HG03558 (cell line): ENCODE data around the gene ACSL6.

Experiments used
- ATAC-seq: cut with Tn5 transposase; IDR thresholded peaks from one replicate; pipeline ENCODE4 v1.9.1; 2021; ENCODE audit warnings: moderate number of reproducible peaks; ENCODE audit not compliant: unreplicated experiment; ENCODE audit errors: extremely low read depth

The ACSL6 gene

GRCh38 chr5:132049093-132049492 lies 37.6 kb upstream of the ACSL6 start:
- ATAC-seq, result no peak

GRCh38 chr5:132046880-132047299 lies 35.4 kb upstream of the ACSL6 start:
- ATAC-seq, result no peak

- ATAC-seq, result no peak
These were observed 32.7 kb upstream of the ACSL6 start for GRCh38 chr5:132044207-132044606.

GRCh38 chr5:132037353-132037752 lies 25.9 kb upstream of the ACSL6 start:
- no peak for ATAC-seq

- ATAC-seq, result no peak
These were observed 21.7 kb upstream of the ACSL6 start for GRCh38 chr5:132033122-132033521.

GRCh38 chr5:132032196-132032595 lies 20.7 kb upstream of the ACSL6 start:
- no peak for ATAC-seq

GRCh38 chr5:132030610-132031009 lies 19.2 kb upstream of the ACSL6 start:
- no peak for ATAC-seq

- ATAC-seq, result no peak
These were observed 18.3 kb upstream of the ACSL6 start for GRCh38 chr5:132029609-132030330.

GRCh38 chr5:132027027-132027426 lies 15.6 kb upstream of the ACSL6 start:
- ATAC-seq, result no peak

GRCh38 chr5:132026516-132027008 lies 15.1 kb upstream of the ACSL6 start:
- ATAC-seq, result no peak

- no peak for ATAC-seq
These were observed 14.0 kb upstream of the ACSL6 start for GRCh38 chr5:132025403-132025971.

- ATAC-seq, result no peak
These were observed 13.4 kb upstream of the ACSL6 start for GRCh38 chr5:132024789-132025402.

- ATAC-seq, result no peak
These were observed 12.6 kb upstream of the ACSL6 start for GRCh38 chr5:132024117-132024435.

GRCh38 chr5:132023258-132024116 lies 12.0 kb upstream of the ACSL6 start:
- no peak for ATAC-seq

- ATAC-seq, result no peak
These were observed 11.3 kb upstream of the ACSL6 start for GRCh38 chr5:132022737-132023136.

- ATAC-seq, result no peak
These were observed 10.2 kb upstream of the ACSL6 start for GRCh38 chr5:132021654-132022053.

- ATAC-seq, result peak; percentile 5
These were observed 9.3 kb upstream of the ACSL6 start for GRCh38 chr5:132020568-132021339.

- peak; percentile 97 for ATAC-seq
These were observed 8.5 kb upstream of the ACSL6 start for GRCh38 chr5:132019857-132020555.

GRCh38 chr5:132019337-132019736 lies 7.9 kb upstream of the ACSL6 start:
- no peak for ATAC-seq
